GM06990 (cell line): ENCODE results near the gene LARGE1.

Experiments
- DNase-seq: peaks from one replicate; pipeline ENCODE4 v3.0.0-alpha.2; 2011; ENCODE audit not compliant: insufficient read length; ENCODE audit errors: extremely low read depth
- H3K27me3 ChIP-seq: replicated peaks from 2 replicates; pipeline ENCODE4 v1.6.0; 2011; ENCODE audit warnings: low read length; ENCODE audit not compliant: control insufficient read depth, insufficient read depth
- H3K36me3 ChIP-seq: 2 replicates; pipeline ENCODE4 v1.5.1; 2011; ENCODE audit warnings: low read length; ENCODE audit not compliant: control insufficient read depth, insufficient read depth
- H3K4me3 ChIP-seq: replicated peaks from 2 replicates; pipeline ENCODE4 v1.5.1; 2011; ENCODE audit warnings: low read depth, mild to moderate bottlenecking, control low read depth, low read length
- TF ChIP-seq, protein P1 (sequence below): IDR thresholded peaks from 2 replicates; pipeline ENCODE4 v1.5.1; 2011; ENCODE audit warnings: low read length, control low read depth, mild to moderate bottlenecking, inconsistent platforms; ENCODE audit not compliant: insufficient read depth, poor library complexity, severe bottlenecking

LARGE1 gene

DNA sequence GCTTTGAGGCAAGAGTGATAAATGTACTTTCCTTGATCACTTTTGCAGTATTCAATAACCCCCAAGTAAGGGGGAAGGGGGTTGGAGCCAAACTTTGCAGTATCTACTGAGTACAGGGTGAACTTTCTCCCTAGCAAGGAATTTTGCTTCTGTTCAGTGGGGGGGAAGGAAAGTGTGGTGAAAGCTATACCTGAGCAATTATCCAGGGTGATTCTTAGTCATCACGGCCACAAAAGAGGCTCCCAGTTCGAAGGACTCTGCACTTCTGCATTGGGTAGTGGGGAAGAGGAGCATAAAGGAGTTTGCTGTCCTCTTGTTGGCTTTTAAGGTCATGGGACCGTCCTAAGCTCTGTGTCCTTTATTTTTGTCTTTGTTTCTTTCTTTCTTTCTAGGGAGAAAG is 515.6 kb downstream of the LARGE1 start:
- no peak for DNase-seq
- Histone ChIP-seq H3K4me3 (no peak overlapping the region), H3K27me3 (no peaks in the 10 kb centered on the region), H3K36me3 (no peaks in the 10 kb centered on the region)
- TF ChIP-seq, protein P1, sequence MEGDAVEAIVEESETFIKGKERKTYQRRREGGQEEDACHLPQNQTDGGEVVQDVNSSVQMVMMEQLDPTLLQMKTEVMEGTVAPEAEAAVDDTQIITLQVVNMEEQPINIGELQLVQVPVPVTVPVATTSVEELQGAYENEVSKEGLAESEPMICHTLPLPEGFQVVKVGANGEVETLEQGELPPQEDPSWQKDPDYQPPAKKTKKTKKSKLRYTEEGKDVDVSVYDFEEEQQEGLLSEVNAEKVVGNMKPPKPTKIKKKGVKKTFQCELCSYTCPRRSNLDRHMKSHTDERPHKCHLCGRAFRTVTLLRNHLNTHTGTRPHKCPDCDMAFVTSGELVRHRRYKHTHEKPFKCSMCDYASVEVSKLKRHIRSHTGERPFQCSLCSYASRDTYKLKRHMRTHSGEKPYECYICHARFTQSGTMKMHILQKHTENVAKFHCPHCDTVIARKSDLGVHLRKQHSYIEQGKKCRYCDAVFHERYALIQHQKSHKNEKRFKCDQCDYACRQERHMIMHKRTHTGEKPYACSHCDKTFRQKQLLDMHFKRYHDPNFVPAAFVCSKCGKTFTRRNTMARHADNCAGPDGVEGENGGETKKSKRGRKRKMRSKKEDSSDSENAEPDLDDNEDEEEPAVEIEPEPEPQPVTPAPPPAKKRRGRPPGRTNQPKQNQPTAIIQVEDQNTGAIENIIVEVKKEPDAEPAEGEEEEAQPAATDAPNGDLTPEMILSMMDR = no peak

DNA sequence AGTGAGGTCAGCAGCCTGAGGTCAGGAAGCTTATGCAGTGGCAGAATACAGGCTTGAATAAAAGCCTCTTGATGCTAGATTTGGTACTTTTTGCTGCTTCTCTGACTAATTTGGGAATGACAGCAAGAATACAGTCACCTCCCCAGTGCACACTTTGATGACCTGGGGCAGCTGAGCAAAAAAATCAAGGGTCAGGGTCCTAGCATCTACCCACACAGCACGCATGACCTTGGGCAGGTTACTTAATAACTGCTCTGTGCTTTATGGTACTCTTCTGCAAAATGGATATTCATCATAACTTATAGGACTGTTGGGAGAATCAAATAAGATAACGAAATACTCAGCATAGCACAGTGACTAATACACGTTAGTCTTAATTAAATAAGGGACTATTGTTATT is 518.0 kb downstream of the LARGE1 start:
- TF ChIP-seq, protein P1 = no peak
- no peaks in the 10 kb centered on the region for H3K27me3 ChIP-seq
- H3K4me3 ChIP-seq = no peak overlapping the region
- H3K36me3 ChIP-seq = no peaks in the 10 kb centered on the region
- no peak for DNase-seq

DNA sequence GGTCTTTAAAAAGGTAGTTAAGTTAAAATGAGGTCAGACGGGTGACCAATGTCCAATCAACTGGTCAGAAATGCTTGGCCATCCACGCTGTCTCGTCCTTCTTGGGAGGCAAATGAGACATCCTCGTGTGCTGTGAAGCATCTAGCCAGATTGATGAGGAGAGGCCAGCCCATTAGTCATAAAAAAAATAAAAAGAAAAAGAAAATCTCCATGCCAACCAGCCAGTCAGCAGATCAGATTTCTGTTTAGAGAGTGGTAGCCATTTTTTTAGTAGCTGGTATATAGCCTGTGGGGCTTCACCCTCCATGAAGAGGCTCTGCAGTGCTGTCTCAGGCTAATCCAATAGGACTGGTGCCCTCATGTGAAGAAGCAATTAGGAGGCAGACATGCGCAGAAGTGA is 519.0 kb downstream of the LARGE1 start:
- no peaks in the 10 kb centered on the region for H3K36me3 ChIP-seq
- no peaks in the 10 kb centered on the region for H3K27me3 ChIP-seq
- no peak for DNase-seq
- TF ChIP-seq, protein P1 = no peak
- H3K4me3 ChIP-seq = no peak overlapping the region

DNA sequence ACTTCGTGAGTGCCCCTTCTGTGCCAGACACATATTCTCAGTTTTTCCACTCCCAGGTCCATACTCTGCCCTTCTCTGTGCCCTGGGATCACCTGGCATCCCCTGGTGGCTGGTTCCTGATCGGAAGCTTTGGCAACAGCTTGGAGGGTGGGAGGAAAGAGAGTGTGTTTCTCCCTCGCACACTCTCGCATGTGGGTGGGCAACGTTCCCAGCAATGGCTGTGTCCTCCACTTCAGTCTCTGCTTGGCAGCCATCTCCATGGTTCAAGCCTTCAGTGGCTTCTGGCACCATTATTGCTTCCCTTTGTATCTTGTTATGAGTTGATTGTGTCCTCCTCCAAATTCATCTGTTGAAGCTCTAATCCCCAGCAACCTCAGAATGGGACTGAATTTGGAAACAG is 519.4 kb downstream of the LARGE1 start:
- no peaks in the 10 kb centered on the region for H3K27me3 ChIP-seq
- H3K36me3 ChIP-seq = no peaks in the 10 kb centered on the region
- H3K4me3 ChIP-seq = no peak overlapping the region
- no peak for DNase-seq
- TF ChIP-seq, protein P1 = no peak

DNA sequence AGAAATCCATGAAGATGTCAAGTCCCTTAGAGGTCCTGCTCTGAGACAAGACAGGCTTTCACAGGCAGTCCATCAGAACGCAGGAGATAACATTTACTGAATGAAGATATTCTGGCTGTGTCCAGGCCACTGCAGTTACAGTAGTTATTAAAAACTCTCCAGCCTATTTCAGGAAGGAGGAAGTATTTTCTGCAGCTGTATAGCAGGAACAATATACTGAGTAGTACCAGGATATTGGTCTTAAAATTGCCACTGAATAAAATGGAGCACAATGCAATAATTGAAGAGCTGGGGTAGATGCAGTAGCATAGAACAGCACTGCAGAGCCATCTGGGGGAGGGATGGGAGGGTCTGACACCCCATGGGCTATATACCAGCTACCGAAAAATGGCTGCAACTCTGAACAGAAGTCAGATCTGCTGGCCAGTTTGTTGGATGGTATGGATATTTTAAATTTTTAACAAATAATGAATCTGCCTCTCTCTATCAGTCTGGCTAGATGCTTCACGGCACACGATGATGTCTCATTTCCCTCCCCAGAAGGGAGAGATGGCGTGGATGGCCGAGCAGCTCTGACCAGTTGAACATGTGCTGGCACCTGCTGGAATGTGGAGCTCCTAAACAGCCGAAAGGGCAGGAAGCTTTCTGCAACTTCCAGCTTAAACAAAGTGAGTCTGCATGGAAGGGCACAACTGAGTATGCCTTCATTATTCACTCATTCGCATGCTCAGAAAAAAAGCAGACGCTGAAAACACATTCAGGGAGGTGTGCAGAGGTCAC is 520.0 kb downstream of the LARGE1 start:
- Histone ChIP-seq H3K36me3 (no peaks in the 10 kb centered on the region), H3K4me3 (no peak overlapping the region), H3K27me3 (no peaks in the 10 kb centered on the region)
- TF ChIP-seq, protein P1 = no peak
- DNase-seq = no peak
